Measurements from ENCODE around the gene OR52I2.

Gene OR52I2

DNA sequence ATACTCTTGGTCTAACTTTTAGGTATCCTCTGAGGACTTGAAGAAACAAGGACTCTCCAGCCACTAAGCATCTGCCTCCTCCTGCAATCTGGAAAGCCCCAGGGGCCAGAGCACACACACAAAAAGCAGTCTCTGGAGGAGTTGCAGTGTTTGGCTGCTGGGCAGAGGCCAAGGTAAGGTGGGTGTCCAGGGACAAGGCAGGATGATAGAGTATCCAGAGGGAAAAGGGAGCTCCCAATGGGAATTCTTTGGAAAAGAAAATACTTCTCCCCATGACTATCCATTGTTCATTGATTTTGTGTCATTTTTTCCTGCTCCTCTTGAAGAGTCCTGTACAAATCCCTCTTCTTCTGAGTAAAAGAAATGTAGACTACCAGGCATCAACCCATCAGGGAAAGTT lies at the start of gene OR52I2:
OR52I2 (plus strand) TSS at position 301 of the 400 bp plus-strand sequence.
- no peak for DNase-seq

GRCh38 chr11:4539603-4540219 lies 41.8 kb upstream of the OR52I2 start:
- peak; percentile 13 to 43 for DNase-seq

DNA sequence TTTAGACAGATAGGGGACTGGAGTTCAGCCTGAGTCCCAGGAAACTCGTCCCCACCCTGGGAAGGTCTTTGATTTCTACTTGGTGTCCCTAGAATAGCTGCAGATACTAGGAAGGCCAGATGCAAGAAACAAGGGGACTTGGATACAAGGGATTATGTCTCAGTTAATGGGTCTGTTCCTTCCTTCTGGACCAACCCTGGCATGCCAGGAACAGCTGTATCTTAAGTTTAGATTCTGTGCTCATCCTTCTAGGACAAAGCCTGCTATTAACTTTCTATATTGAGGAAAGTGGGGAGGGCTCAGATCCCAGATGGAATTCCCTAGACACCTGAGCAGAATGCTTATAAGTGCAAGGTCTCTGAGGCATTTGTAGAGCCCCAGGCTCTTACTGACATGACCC lies 40.5 kb upstream of the OR52I2 start:
- no peak for DNase-seq

DNA sequence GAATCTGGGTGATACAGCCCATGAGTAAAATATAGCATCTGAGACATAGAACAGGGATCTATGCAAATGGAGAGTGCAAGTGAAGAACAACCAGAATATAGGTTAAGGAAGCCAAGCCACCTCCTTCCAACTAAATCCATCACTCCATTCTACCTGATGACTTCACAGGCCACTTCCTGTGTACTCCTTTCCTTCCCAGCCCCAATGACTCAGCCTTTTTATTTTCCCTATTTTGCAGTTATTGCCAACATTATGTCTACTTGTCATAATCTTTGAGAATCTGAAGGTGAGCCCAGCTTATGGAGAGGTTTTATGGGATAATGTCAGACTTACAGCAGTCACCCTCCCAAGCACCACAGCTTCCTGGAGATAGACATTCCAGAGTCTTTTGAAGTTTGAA lies 38.0 kb upstream of the OR52I2 start:
- DNase-seq: no peak

GRCh38 chr11:4544891-4545290 lies 36.7 kb upstream of the OR52I2 start, which contains the start of gene OR52M1:
Gene OR52M1, plus strand, starts transcription at chr11:4545191. Its CDS starts 0 bp downstream, at chr11:4545191.
- no peak for DNase-seq

DNA sequence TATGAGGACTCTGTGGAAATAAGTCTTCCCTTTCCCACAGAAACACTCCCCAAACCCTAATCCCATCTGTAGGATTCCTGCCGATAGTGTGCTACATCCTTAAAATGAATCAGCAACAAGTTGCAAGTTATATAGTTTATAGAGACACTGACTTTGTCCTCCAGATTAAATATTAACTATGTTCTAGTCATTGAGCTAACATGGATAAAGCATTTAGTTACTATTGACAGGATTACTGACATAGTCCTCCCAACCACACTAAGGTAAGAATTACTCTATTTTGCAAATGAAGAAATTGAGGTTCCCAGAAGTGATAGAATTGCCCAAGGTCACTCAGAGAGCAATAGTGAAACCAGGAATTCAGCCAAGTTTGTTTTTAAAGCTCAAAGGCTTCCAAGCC lies 34.7 kb upstream of the OR52I2 start:
- DNase-seq: no peak

GRCh38 chr11:4547416-4547815 lies 34.1 kb upstream of the OR52I2 start:
- DNase-seq: no peak

DNA sequence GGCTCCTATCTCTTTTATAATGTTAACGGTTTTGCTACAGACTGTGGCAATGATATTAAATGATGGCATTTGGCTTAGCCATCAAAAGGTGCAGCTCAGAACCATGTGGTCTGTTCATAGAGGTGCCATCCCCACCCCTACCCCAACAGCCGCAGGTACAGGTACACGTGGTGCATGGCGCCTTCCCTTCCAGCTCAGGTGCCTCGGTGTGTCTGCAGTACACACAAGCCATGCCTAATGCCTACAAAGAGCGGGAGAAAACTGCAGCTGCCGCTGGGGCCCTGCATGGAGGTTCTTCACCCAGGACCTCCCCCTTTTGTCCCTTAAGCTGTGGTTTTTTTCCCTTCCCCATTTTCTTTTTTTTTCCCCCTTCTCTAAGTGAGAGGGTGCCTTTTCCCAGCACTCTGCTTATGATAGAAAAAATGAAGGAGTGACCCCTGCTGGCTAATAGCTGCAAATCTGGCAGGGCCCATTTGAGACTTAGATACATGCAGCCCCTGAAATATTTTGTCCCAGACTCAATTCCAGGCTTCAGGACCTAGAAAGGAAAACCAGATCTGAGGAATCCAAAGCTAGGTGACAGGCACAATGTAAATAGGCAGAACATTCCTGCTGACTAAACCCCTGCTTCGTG lies 30.1 kb upstream of the OR52I2 start:
- no peak for DNase-seq

DNA sequence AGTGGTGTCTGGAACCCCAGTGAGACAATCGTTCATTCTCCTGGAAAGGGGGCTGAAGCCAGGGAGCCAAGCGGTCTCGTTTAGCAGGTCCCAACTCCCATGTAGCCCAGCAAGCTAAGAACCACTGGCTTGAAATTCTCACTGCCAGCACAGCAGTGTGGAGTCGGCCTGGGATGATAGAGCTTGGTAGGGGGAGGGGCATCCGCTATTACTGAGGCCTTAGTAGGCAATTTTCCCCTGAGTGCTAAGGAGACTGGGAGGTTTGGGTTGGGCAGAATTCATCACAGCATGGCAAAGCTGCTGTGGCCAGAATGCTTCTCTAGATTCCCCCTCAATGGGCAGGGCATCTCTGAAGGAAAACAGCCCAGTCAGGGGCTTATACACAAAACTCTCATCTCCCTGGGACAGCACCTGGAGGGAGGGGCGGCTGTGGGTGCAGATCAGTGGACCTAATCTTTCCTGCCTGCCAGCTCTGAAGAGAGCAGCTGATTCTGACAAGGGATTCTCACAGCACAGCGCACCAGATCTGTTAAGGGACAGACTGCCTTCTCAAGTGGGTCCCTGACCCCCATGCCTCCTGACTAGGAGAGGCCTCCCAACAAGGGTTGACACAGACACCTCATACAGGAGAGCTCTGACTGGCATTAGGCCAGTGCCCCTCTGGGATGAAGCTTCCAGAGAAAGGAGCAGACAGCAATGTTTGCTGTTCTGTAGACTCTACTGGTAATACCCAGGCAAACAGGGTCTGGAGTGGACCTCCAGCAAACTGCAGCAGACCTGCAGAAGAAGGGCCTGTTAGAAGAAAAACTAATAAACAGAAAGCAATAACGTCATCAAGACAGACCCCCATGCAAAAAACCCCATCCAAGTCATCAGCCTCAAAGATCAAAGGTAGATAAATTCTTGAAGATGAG lies 21.8 kb upstream of the OR52I2 start:
- DNase-seq: no peak

- DNase-seq: no peak
These were observed 21.1 kb upstream of the OR52I2 start for GRCh38 chr11:4560467-4560866.

DNA sequence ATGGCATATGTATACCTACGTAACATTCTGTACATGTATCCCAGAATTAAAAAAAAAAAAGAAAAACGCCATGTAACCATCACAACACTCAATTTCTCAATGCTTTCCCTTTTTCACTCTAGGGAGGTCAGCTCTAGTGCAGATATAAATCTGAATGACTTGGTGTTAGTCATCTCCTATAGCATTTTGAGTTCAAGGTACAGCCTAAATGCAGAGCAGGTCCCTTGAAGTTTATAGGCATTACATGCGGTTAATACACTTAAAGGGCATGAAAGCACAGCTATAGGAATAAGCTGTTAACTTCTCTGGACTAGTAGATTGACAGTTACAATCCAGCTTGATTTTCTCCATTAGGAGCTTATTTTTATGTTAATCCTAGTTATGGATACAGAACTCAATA lies 16.2 kb upstream of the OR52I2 start:
- no peak for DNase-seq

DNA sequence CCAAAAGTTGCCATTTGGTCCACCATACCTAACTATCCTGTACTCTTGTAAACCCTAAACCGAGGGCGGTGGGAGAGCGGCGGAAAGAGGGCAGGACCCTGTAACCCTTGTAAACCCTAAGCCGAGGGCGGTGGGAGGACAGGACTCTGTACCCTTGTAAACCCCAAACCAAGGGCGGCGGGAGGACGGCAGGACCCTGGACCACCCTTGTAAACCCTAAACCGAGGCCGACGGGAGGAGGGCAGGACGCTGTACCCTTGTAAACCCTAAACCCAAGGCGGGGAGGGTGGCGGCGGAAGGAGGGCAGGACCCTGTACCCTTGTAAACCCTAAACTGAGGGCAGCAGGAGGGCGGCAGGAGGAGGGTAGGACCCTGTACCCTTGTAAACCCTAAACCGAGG lies 12.5 kb upstream of the OR52I2 start:
- no peak for DNase-seq

GRCh38 chr11:4576880-4577279 lies 4.7 kb upstream of the OR52I2 start:
- DNase-seq: no peak

DNA sequence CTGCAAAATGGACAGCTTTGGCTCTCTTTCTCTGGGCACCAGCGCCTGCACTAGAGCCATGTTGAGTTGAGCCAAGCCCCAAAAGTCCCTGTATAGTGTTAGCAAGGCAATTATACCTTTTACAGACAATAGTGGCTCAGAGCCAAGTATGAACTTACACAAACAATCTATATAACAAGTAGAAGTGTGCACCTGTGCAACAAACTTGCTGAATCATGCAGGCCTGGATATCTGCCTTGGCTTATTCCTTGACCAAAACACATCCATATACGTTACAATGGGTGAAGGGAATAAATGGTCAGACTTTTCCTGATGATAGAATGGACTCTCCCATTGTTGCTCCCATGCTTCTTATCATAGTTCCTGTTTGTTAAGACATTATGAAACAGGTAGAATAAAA lies 3.8 kb upstream of the OR52I2 start:
- DNase-seq: no peak

DNA sequence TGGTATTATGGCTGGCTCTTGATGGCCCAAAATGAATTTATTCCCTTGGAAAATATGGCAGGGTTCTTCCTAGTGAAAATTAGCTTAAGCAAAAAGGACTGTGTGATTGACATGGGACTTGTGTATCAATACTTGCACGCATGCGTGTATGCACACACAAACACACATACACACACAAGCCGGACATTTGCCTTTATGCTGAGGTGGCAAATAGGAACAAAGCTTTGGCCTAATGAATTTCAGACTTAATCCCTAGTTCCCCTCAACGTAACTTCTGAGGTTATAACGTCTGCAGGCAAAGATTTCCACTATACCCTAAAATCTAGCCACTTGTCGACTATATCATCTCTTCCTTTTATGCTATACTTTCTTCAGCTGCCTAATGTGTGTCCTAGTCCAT lies 2.9 kb upstream of the OR52I2 start:
- DNase-seq: no peak

DNA sequence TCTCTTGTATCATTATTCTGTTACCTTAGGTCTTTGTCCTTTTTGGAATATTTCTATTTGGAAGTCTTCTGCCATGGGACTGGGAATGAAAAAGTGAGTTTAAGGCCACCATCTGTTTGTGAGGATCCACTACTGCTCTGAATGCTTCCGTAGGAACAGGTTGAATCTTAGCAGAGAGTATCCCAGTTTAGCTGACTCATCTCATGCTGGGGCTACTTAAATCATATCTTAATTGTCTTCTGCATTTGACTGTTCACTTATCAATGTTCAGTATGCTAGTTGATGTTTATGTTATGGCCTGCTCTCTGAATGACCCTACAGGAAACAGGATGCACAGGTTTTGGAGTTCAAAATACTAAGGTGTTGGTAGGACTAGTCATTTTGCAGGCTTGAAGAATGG lies 1.4 kb upstream of the OR52I2 start:
- DNase-seq: no peak

DNA sequence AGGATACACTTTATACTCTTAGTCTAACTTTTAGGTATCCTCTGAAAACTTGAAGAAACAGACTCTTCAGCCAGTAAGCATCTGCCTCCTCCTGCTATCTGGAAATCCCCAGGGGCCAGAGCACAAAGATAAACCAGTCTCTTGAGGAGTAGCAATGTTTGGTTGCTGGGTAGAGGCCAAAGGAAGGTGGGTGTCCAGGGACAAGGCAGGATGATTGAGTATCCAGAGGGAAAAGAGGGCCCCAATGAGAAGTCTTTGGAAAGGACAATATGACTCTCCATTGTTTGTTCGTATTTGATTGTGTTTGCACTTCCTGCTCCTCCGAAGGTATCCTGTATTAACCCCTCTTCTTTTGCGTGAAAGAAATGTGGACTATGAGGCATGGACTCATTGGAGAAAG lies 7.5 kb downstream of the OR52I2 start:
- DNase-seq: no peak

- DNase-seq: no peak
These were observed 12.2 kb downstream of the OR52I2 start, which contains the start of gene OR52I1 for GRCh38 chr11:4593739-4594138. Gene OR52I1, plus strand, starts transcription at chr11:4594039. Its CDS starts 0 bp downstream, at chr11:4594039.

DNA sequence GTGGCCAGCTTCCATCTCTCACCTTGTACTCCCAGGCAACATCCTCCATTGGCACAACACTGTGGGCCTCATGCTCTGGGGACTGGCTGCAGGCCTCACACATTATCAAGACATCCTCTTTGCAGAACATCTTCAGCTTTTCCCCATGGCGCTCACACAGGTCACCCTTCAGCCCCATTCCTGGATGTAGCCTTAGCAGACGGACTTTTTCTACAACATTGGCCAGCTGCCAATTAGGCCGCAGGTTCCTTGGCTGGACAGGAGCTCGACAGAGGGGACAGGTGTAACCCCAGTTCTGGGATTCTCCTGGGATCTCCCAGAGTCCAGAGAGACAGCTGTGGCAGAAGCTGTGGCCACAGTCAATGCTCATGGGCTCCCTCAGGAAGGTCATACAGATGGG lies 23.5 kb downstream of the OR52I2 start:
- DNase-seq: no peak

- DNase-seq: no peak
These were observed 24.9 kb downstream of the OR52I2 start for GRCh38 chr11:4606231-4607015.

DNA sequence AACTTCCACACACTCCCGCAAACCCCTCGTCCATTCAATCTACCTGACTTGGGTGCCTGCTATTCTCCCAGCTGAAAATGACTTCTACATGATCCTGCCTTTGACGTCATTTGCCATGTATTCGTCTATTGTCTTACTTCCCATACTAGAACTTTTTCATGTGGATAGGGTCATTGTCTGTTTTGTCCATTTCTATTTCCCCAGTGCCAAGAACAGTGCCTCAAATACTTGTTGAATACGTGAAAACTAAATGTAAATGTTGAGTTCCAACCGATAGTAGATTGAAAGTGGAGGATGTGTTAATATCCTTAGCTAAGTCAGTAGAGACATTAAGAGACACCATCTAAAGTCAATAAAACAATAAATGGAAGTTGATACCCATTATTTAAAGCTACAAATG lies 25.6 kb downstream of the OR52I2 start:
- no peak for DNase-seq

DNA sequence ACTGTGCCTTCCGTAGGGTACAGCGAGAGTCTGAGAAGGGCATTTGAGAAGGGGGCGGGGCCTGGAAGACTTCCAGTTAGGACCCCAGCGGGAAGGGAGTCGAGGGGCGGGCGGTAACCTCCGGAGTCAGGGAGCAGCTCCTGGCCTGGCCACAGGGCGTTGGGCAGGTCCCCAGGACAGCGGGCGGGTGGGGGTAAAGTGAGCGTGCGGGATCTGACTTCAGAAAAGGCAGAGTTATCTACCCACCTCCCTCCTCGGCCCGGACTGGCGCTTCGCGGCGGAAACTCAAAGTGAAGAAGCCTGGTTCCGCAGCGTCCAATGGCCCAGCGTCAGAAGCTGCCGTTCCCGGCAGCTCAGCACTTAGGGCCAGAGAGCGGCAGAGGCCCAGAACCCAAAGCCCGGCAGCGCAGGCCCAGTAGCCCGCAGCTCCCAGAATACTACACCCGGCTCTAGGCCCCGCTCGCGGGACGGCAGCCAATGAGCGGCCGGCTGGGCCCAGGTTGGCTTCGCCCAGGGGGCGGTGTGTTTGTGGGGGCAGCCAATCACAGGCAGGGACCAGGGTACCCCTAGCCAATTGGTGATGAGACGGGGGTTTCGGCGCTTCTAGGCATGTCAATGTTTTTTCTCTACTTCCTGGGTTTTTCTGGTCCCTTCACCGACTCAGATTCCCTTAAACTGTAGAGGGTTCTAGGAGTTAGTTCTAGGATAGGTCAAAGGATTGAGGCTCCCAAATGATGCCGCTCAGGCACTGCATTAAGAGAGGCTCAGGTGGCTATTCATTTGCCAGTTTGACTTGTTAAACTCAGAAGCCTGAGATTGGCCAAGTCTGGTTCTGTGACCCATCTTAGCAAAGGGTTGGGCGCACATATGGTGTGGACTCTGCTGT lies 26.5 kb downstream of the OR52I2 start, which contains the start of gene TRIM68:
TRIM68 (minus strand) TSS at position 451 of the 886 bp plus-strand sequence. CDS start 2,727 bp downstream, outside the sequence.
- DNase-seq: peak; percentile 94 to 96
